Measurements from ENCODE around the gene UBE2L3.

- TF ChIP-seq, protein P1, sequence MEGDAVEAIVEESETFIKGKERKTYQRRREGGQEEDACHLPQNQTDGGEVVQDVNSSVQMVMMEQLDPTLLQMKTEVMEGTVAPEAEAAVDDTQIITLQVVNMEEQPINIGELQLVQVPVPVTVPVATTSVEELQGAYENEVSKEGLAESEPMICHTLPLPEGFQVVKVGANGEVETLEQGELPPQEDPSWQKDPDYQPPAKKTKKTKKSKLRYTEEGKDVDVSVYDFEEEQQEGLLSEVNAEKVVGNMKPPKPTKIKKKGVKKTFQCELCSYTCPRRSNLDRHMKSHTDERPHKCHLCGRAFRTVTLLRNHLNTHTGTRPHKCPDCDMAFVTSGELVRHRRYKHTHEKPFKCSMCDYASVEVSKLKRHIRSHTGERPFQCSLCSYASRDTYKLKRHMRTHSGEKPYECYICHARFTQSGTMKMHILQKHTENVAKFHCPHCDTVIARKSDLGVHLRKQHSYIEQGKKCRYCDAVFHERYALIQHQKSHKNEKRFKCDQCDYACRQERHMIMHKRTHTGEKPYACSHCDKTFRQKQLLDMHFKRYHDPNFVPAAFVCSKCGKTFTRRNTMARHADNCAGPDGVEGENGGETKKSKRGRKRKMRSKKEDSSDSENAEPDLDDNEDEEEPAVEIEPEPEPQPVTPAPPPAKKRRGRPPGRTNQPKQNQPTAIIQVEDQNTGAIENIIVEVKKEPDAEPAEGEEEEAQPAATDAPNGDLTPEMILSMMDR (IDR thresholded peaks at IDR 0.05): no peak
- no peak for TF ChIP-seq ZFX (IDR thresholded peaks at IDR 0.05; ENCODE audit: borderline replicate concordance)
Observed at GRCh38 chr22:21669026-21669425, 101.5 kb downstream of the UBE2L3 start.

All from 22Rv1 (cell line).